Prostate gland (tissue), 2 donors: ENCODE measurements around the gene HTR2A.

Experiments
- CTCF ChIP-seq, 4 experiments: fragments of 200-600 bp in 2 of 4; fragments of 450-650 bp in 2 of 4; sonication (generic) in 2 of 4; IDR thresholded peaks; 1 replicate in 3 of 4; 2 replicates in 1 of 4; pipeline ENCODE4 v1.5.1; 2016 to 2019; ENCODE audit warnings: antibody characterized with exemption in 4 of 4, mild to moderate bottlenecking in 2 of 4, moderate library complexity in 2 of 4
- POLR2AphosphoS5 ChIP-seq: sonication (generic); formaldehyde crosslinking; IDR thresholded peaks from one replicate; pipeline ENCODE4 v1.6.1; 2017; ENCODE audit warnings: antibody characterized with exemption

- TF ChIP-seq POLR2AphosphoS5 = no peak
- no peak for TF ChIP-seq CTCF (IDR thresholded peaks at IDR 0.05)
Measured at GRCh38 chr13:46905249-46905648, 8.4 kb upstream of the HTR2A start.
